GM12873 (cell line): ENCODE measurements around the gene TIGIT.

ENCODE experiments used
- CTCF ChIP-seq: IDR thresholded peaks from 2 replicates; pipeline ENCODE4 v1.5.1; 2012; ENCODE audit warnings: low read depth, mild to moderate bottlenecking, moderate library complexity, low read length, control low read depth; ENCODE audit not compliant: insufficient read depth; ENCODE audit errors: missing control alignments

TIGIT gene

GRCh38 chr3:114329823-114330222 is 36.0 kb downstream of the TIGIT start:
- no peak for TF ChIP-seq CTCF

- no peak for TF ChIP-seq CTCF
These were observed 37.2 kb downstream of the TIGIT start for GRCh38 chr3:114331007-114331406.

GRCh38 chr3:114331710-114332109 is 37.9 kb downstream of the TIGIT start:
- no peak for TF ChIP-seq CTCF

GRCh38 chr3:114332342-114333179 is 38.7 kb downstream of the TIGIT start:
- TF ChIP-seq CTCF = no peak

DNA sequence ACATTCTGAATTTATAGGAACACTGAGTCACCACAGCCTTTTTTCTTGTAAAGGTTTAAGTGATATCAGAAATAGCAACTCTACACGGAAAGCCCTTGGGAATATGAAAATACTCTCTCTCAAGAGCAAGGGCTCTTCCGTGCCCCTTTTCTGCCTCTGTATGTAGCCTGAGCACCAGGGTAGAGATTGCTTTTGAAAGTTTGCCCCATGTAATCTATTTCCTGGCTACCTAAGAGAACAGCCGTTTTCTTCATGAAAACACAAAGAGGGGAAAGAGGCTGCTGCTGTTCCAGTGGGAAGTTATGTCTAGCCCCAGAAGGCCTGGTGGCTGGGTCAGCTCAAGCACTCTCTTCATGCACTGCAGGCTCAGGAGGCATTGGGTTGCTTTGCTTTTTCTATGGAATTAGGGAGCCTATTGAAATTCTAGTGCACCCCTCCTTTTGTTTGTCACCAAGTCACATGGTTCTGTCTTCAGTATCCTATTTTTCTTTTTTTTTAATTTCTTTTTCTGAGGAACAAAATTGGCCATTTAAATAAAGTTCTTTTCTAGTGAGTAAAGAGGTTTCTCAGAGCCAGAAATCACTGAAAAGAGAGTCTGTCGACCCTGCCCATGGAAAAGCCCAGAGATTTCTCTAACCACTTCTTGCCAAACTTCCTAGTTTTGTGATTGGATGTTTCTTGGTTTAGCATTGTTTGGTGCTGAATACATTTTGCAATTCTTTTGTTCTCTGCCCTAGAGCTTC is 39.5 kb downstream of the TIGIT start:
- no peak for TF ChIP-seq CTCF

DNA sequence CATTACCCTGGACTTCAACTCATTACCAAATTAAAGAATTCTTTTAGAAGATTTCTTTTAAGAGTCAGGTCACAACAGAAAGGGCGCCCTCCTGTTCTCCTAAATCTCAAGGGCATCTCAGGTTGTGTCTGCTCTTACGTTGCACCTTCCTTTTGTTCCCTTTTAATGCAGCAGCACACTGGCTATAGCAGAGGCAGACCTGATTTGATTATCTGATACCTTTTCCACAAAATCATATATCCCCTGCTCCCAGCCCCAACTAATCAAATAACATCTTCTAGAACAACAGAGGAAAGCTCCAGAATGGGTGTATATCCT is 40.1 kb downstream of the TIGIT start:
- no peak for TF ChIP-seq CTCF

GRCh38 chr3:114336122-114336697 is 42.4 kb downstream of the TIGIT start:
- peak; percentile 26 for TF ChIP-seq CTCF
